ENCODE measurements around the gene JAKMIP2. TPM values are rescaled to one million over a fixed set of nuclear protein-coding genes. Genes with fewer than 3 reads are reported as not detected.

Gene JAKMIP2
- total and polyA plus RNA-seq, 2 experiments from 2014 or later = 0.23 TPM; not detected in 1

- Histone ChIP-seq H3K9ac (no peak overlapping the region), H4K20me1 (ENCODE audit: insufficient read depth) (no peaks in the 10 kb centered on the region), H3K27me3 (replicated peaks; ENCODE audit: insufficient read depth) (no peaks in the 10 kb centered on the region), H3F3A (ENCODE audit: insufficient read depth) (no peaks in the 10 kb centered on the region), H3K36me3 (ENCODE audit: low read depth) (no peaks in the 10 kb centered on the region), H3K79me2 (ENCODE audit: insufficient read depth) (no peaks in the 10 kb centered on the region), H2AFZ (no peak overlapping the region), H3K9me2 (ENCODE audit: insufficient read depth) (no peaks in the 10 kb centered on the region), H3K9me3 (ENCODE audit: low read depth) (no peaks in the 10 kb centered on the region), H3K4me3 (no peak overlapping the region), H3K4me1 (ENCODE audit: insufficient read depth) (no peaks in the 10 kb centered on the region), H3K27ac (no peak overlapping the region), H3K4me2 (ENCODE audit: unreplicated experiment) (no peak overlapping the region)
- peak; percentile 29 for DNase-seq
- TF ChIP-seq EZH2 (IDR thresholded peaks at IDR 0.05; ENCODE audit: insufficient read depth, poor library complexity, severe bottlenecking) (no peak), EZH2phosphoT487 (IDR thresholded peaks at IDR 0.05; ENCODE audit: insufficient read depth, low read depth) (no peak)
- in situ Hi-C loops (cut with MboI) = no loop called here
- WGBS, 2 experiments (ENCODE audit: low coverage in 1 of 2, low lambda C conversion rate in 2 of 2, missing lambda C conversion rate in 2 of 2) = 3 to 9% methylated on average over 4 of the region's 4 CpGs
Measured at GRCh38 chr5:147763791-147764525, 18.6 kb downstream of the JAKMIP2 start.

- WGBS, 2 experiments (ENCODE audit: low coverage in 1 of 2, low lambda C conversion rate in 2 of 2, missing lambda C conversion rate in 2 of 2) = 1 to 5% methylated on average over 2 of the region's 2 CpGs
- Histone ChIP-seq H3K4me3 (no peak overlapping the region), H3K4me2 (ENCODE audit: unreplicated experiment) (no peak overlapping the region), H3K36me3 (ENCODE audit: low read depth) (no peaks in the 10 kb centered on the region), H3K9ac (no peak overlapping the region), H3K27me3 (replicated peaks; ENCODE audit: insufficient read depth) (no peaks in the 10 kb centered on the region), H3K79me2 (ENCODE audit: insufficient read depth) (no peaks in the 10 kb centered on the region), H3F3A (ENCODE audit: insufficient read depth) (no peaks in the 10 kb centered on the region), H3K9me3 (ENCODE audit: low read depth) (no peaks in the 10 kb centered on the region), H2AFZ (no peak overlapping the region), H3K27ac (no peak overlapping the region), H4K20me1 (ENCODE audit: insufficient read depth) (no peaks in the 10 kb centered on the region), H3K9me2 (ENCODE audit: insufficient read depth) (no peaks in the 10 kb centered on the region), H3K4me1 (ENCODE audit: insufficient read depth) (no peaks in the 10 kb centered on the region)
- TF ChIP-seq EZH2 (IDR thresholded peaks at IDR 0.05; ENCODE audit: insufficient read depth, poor library complexity, severe bottlenecking) (no peak), EZH2phosphoT487 (IDR thresholded peaks at IDR 0.05; ENCODE audit: insufficient read depth, low read depth) (no peak)
- DNase-seq = no peak
- in situ Hi-C loops (cut with MboI) = no loop called here
Measured at GRCh38 chr5:147760086-147760875, 22.2 kb downstream of the JAKMIP2 start.

GRCh38 chr5:147759441-147759840, 23.1 kb downstream of the JAKMIP2 start:
- Histone ChIP-seq H3K9ac (no peak overlapping the region), H3K27ac (no peak overlapping the region), H2AFZ (no peak overlapping the region), H3K4me1 (ENCODE audit: insufficient read depth) (no peaks in the 10 kb centered on the region), H3K4me2 (ENCODE audit: unreplicated experiment) (no peak overlapping the region), H3K9me2 (ENCODE audit: insufficient read depth) (no peaks in the 10 kb centered on the region), H3K36me3 (ENCODE audit: low read depth) (no peaks in the 10 kb centered on the region), H3F3A (ENCODE audit: insufficient read depth) (no peaks in the 10 kb centered on the region), H4K20me1 (ENCODE audit: insufficient read depth) (no peaks in the 10 kb centered on the region), H3K27me3 (replicated peaks; ENCODE audit: insufficient read depth) (no peaks in the 10 kb centered on the region), H3K9me3 (ENCODE audit: low read depth) (no peaks in the 10 kb centered on the region), H3K79me2 (ENCODE audit: insufficient read depth) (no peaks in the 10 kb centered on the region), H3K4me3 (no peak overlapping the region)
- in situ Hi-C loops (cut with MboI) = no loop called here
- TF ChIP-seq EZH2phosphoT487 (IDR thresholded peaks at IDR 0.05; ENCODE audit: insufficient read depth, low read depth) (no peak), EZH2 (IDR thresholded peaks at IDR 0.05; ENCODE audit: insufficient read depth, poor library complexity, severe bottlenecking) (no peak)
- no peak for DNase-seq
- 0 to 3% methylated on average over 1 of the region's 1 CpG for WGBS, 2 experiments (ENCODE audit: low coverage in 1 of 2, low lambda C conversion rate in 2 of 2, missing lambda C conversion rate in 2 of 2)

DNA sequence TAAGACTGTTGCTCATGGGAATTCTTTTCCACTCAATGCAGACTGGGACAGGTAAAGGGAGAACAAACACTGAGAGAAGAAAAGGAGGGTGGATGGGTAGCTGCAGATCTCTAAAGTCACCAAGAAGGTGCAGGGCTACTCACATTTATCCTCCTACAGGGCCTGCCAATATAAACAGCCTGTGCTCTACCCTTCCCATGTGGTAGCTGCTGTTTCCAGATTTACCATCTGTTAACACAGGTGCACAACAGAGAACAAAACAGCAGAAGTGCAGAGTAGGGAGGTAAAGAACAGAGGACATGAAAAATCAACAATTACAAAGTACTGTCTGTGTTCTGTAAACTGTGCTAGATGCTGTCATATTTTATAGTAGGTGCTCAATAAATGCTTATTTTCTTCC, 26.0 kb downstream of the JAKMIP2 start:
- TF ChIP-seq EZH2 (IDR thresholded peaks at IDR 0.05; ENCODE audit: insufficient read depth, poor library complexity, severe bottlenecking) (no peak), EZH2phosphoT487 (IDR thresholded peaks at IDR 0.05; ENCODE audit: insufficient read depth, low read depth) (no peak)
- Histone ChIP-seq H3K4me3 (no peak overlapping the region), H3K9me2 (ENCODE audit: insufficient read depth) (no peaks in the 10 kb centered on the region; the same call in 1 of the 2 replicates), H4K20me1 (ENCODE audit: insufficient read depth) (no peaks in the 10 kb centered on the region), H3K4me2 (ENCODE audit: unreplicated experiment) (no peak overlapping the region), H2AFZ (no peak overlapping the region), H3K9ac (no peak overlapping the region), H3F3A (ENCODE audit: insufficient read depth) (no peaks in the 10 kb centered on the region), H3K9me3 (ENCODE audit: low read depth) (no peaks in the 10 kb centered on the region), H3K36me3 (ENCODE audit: low read depth) (no peaks in the 10 kb centered on the region), H3K27me3 (replicated peaks; ENCODE audit: insufficient read depth) (no peaks in the 10 kb centered on the region), H3K79me2 (ENCODE audit: insufficient read depth) (no peaks in the 10 kb centered on the region), H3K27ac (no peak overlapping the region), H3K4me1 (ENCODE audit: insufficient read depth) (no peaks in the 10 kb centered on the region)
- DNase-seq = no peak
- in situ Hi-C loops (cut with MboI) = no loop called here

Measured in GM23248 (cell line).